Measurements from ENCODE around the gene BTG4. TPM values are rescaled to one million over a fixed set of nuclear protein-coding genes. Genes with fewer than 3 reads are reported as not detected.

The BTG4 gene
- total RNA-seq, 1 donor from 2014 or later: not detected

DNA sequence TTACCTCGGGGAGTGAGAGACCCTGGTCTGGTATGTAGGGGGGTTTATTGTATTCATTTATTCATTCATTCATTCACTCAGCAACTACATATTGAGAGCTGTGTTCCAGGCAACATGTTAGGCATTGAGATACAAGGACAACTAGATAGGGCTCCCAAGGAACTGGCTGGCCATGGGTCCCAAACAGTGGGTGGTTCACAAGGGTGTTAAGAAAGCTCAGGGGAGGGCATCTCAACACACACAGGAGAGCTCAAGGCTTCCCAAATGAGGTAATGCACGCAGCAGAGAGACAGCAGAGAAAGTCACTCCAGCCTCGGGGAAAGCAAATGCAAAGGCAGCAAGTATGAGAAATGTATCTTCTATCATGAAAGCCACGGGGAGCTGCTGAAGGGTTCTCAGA, 51.8 kb downstream of the BTG4 start:
- intact Hi-C loops (cut with DNase I): no loop called here
- no peak for DNase-seq (ENCODE audit: low spot score)
- ATAC-seq: no peak

GRCh38 chr11:111459506-111460270, 52.5 kb downstream of the BTG4 start:
- ATAC-seq: no peak
- no peak for DNase-seq (ENCODE audit: low spot score)
- intact Hi-C loops (cut with DNase I): no loop called here

GRCh38 chr11:111457731-111458368, 54.3 kb downstream of the BTG4 start:
- no peak for DNase-seq (ENCODE audit: low spot score)
- intact Hi-C loops (cut with DNase I): no loop called here
- ATAC-seq: no peak

GRCh38 chr11:111456859-111457730, 55.1 kb downstream of the BTG4 start:
- DNase-seq (ENCODE audit: low spot score) (no peak), ATAC-seq (no peak)
- intact Hi-C loops (cut with DNase I): no loop called here

GRCh38 chr11:111456086-111456858, 55.9 kb downstream of the BTG4 start:
- ATAC-seq: no peak
- DNase-seq (ENCODE audit: low spot score): no peak
- intact Hi-C loops (cut with DNase I): no loop called here

DNA sequence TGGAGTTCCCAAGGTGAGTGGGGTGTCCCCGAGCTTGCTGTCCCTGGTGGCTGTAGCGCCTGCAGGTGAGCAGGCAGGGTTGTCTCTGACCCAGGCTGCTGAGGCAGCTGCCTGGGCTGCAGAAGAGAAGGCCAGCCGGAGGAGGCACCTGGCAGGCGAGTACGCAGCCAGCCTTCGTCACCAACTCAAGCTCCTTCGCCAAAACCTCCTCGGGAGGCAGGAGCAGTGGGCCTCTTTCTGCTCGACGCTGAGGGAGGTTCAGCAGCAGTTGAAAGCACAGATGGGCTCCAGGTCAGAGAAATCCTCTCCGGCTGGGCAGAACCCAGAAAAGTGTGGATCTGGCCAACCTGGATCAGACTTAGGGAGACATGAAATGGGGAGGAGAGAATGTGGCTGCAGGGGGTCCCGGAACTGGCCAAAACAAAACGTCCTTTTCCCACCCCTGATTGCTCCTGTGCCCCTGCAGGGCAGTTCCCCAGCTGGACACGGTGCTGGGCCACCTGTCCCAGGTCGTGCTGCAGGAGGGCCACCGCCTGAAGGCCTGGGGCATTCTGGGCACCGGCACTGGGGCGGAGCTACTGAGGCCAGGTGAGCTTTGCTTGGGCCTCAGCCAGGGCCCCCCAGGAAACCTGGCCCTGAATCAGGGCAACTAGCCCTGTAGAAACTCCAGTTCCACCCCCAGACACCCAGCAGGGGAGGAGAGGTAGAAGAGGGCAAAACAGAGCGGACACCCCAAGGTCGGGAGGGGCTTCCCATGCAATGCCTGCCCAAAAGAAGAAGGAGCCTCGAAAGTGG, 56.7 kb downstream of the BTG4 start:
- DNase-seq (ENCODE audit: low spot score): no peak
- no peak for ATAC-seq
- intact Hi-C loops (cut with DNase I): no loop called here

DNA sequence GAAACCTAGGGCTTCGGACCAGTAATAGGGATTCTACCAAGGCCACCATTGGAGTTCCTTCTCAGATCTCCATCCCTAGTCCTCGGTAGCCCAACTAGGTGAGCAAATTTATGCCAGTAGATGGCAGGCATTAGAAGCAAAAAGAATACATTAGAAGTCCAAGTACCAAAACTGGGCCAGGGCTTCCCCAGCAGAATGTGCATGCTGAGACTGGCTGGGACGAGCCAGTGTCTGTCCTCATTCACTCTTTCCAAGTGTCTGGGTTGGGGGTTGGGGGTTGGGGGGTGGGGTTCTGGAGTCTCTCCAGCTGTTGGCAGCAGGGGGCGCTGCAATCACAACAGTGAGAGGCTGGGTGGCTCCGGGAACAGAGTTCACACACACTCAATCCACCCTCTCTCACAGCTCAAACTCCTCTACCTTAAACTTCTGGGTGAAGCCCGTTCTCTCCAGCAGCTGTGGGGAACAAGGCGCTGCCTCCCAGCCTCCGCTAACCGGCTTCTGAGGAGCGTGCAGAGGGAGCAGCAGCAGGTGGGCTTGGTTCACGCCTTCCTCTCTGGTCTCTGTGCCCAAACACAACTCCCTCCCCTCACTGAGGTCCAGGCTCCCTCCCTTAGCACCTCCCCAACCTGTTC, 57.5 kb downstream of the BTG4 start:
- ATAC-seq (no peak), DNase-seq (ENCODE audit: low spot score) (no peak)
- intact Hi-C loops (cut with DNase I): no loop called here

DNA sequence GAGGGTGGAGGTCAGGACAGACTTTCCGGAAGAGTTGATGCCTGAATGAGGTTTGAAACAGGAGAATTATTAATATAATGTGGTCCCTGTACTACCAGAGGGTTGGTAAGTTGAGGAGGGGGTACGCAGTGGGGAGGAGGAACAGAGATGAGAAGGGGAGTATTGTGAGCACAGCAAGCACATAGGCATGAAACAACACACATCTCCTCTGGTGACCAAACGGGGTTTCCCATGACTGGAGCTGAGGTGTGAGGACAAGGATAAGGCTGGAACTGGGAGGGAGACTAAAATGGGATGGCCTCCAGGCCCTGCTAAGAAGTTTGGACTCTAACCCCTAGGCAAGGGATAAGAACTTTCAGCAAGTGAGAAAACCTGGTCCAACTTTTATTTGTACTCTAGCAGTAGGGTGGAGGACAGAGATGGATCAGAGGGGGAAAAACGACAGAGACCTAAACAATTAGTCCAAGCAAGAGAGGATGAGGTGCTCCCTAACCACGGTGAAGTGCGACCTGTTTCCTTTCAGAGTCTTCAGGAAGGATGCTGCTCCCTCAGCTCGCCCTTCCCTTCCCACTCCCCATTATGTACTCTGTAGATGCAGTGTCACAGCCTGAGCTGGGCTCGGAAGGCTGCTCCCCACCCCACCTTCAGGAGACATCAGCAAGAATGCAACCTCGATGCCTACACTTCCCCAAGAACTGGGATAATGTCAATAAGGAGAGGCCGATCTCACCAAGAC, 59.2 kb downstream of the BTG4 start:
- DNase-seq (ENCODE audit: low spot score): no peak
- intact Hi-C loops (cut with DNase I): no loop called here
- ATAC-seq: no peak

GRCh38 chr11:111452146-111452545, 60.0 kb downstream of the BTG4 start:
- intact Hi-C loops (cut with DNase I): no loop called here
- no peak for DNase-seq (ENCODE audit: low spot score)
- no peak for ATAC-seq

DNA sequence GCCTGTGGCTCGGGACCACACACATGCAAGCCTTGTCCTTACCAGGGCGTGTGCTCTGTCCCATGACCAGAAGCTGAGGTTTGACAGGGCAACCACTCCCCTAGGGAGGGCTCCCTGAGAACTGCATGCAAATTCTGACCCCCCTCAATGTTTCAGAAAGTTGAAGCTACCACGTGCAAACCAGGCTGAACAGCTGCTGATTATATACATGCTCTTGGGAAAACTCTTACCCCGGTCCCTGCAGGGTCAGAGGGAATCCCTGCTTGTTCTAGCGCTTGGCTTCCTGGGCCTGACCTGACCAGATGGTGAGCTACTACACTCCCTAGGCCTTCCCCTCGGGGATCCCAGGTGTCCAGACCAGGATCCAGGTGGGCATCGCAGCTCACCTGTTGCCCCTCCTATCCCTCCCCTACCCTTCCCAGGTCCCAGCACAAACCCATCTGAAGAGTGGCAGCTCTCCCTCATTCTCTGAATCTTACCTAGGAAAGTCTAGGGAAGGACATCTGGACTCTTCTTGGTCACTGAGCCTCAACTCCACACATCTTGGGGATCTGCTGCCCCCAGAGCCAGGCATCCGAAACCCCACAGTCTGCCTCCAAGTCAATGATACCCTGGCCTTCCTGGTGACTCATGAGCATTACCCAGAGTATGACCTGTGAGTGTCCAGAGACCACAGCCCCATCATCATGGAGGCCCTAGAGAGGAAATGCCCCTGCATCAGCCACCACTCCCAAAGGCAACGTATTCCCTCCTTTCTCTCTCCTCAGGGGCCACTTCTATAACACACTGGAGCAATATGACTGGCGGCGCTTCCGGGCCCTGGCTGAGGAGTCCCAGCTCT, 61.5 kb downstream of the BTG4 start:
- DNase-seq (ENCODE audit: low spot score) (no peak), ATAC-seq (no peak)
- intact Hi-C loops (cut with DNase I): no loop called here

GRCh38 chr11:111449696-111450479, 62.3 kb downstream of the BTG4 start:
- intact Hi-C loops (cut with DNase I): no loop called here
- ATAC-seq (no peak), DNase-seq (ENCODE audit: low spot score) (no peak)

DNA sequence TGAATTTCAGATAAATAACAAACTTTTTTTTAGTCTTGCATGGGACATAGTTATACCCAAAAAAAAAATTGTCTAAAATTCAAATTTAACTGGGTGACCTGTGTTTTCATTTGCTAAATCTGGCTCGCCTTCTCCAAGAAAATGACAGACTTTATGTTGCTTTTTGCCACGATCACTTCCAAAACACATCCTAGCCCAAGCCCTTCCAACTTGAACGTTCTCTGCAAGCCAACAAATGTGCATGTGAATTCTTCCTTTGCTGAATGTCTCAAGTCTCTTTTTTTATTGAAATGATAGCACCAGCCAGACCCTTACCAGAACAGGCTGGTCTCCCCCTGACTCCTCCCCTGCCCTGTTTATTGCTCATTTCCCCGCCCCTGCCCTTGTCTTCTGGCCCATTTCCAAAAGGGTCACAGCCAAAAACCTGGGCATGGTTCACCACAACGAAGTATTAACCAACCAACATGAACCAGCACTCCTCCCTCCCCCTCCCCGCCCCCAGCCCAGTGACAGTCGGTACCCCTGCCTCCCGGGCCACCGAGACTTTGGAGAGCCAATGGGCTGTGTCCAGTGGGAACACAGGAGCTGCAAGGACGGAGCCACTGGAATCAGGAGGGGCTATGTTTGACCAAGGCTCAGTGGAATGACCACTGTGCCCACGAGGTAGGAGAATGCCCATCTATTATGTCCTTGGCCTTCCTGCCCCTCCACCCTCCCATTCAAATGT, 63.2 kb downstream of the BTG4 start:
- intact Hi-C loops (cut with DNase I): no loop called here
- DNase-seq (ENCODE audit: low spot score) (no peak), ATAC-seq (no peak)

DNA sequence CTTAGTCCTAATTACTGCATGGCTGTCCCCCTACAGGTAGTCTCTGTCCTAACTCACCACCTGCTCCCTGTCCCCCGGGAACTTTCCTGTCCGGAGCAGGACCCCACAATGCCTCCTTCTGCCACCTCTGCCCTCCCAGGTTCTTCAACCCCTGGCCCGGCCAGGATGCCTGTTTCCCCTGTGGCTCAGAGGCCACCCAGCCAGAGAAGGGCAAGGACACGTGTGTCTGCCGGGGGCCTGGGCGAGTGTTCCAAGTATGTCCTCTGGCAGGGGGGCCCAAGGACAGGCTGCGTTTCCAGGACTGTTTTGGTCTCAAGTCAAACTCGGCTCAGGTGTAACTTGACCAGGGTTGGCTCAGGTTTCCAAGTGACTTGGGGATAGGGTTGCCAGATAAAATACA, 63.8 kb downstream of the BTG4 start:
- intact Hi-C loops (cut with DNase I): no loop called here
- DNase-seq (ENCODE audit: low spot score) (no peak), ATAC-seq (no peak)

GRCh38 chr11:111447931-111448330, 64.3 kb downstream of the BTG4 start:
- DNase-seq (ENCODE audit: low spot score) (no peak), ATAC-seq (no peak)
- intact Hi-C loops (cut with DNase I): no loop called here

- intact Hi-C loops (cut with DNase I): no loop called here
- ATAC-seq: no peak
Measured at GRCh38 chr11:111447112-111447471, 65.1 kb downstream of the BTG4 start.

More at GRCh38 chr11:111447112-111447471, 65.1 kb downstream of the BTG4 start:
- no peak for DNase-seq (ENCODE audit: low spot score)
